ENCODE data around the gene PLAAT2.

PLAAT2 gene

GRCh38 chr11:63512816-63513215 is 50.4 kb downstream of the PLAAT2 start:
- DNase-seq: no peak

DNA sequence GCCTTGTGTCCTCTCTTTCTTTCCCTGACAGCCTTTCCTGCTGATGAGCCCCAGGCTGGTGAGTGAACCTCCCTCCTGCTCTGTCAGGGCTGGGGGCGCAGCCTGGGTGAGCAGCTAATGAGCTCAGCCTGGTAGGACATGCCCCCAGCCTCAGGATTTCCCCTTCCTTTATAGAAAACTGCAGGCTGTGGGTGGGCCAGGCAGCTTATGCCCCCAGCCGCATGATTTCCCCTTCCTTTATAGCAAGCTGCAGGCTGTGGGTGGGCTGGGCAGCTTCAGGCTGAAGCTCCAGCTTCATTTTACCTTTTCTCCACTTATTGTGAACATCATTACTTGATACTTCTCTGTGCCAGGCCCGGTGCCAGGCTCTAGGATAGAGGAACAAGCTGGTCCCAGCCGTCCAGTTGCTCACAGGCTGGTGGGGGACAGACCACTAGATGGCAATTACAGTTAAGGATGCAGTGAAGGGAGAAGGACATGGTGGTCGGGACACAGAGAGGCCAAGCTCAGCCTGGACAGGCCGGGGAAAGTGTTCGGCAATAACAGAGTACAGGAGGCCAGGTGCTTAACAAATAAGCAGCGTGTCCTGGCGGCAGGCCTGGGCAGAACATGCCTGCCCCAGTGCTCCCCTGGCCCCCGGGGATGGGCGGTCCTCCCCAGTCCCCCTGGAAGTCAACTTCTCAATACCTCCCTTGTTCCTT is 52.0 kb downstream of the PLAAT2 start:
- no peak for DNase-seq

GRCh38 chr11:63510360-63511047 is 52.7 kb downstream of the PLAAT2 start:
- DNase-seq: no peak

GRCh38 chr11:63508745-63509144 is 54.4 kb downstream of the PLAAT2 start:
- no peak for DNase-seq

GRCh38 chr11:63508009-63508408 is 55.2 kb downstream of the PLAAT2 start:
- peak; percentile 68 to 74 for DNase-seq

GRCh38 chr11:63507511-63507910 is 55.7 kb downstream of the PLAAT2 start:
- DNase-seq: no peak

DNA sequence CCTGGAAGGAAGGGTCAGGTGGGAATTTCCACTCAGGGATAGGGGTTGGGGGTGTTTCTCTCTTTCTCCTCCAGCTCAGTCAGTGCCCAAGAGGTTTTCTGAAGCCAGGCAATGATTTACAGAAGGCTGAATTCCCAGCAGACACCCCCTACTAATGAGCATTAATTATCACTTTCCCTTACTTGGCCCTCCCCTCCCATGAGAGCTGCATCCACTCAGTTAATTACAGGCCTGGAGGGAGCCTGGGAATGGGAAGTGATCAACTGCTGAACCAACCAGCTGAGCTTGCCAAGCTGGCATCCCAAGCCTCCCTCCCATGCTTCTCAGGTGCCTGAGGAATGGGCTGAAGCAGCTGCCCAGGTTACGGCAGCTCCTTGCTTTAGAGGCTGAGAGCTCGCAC is 56.3 kb downstream of the PLAAT2 start:
- no peak for DNase-seq

DNA sequence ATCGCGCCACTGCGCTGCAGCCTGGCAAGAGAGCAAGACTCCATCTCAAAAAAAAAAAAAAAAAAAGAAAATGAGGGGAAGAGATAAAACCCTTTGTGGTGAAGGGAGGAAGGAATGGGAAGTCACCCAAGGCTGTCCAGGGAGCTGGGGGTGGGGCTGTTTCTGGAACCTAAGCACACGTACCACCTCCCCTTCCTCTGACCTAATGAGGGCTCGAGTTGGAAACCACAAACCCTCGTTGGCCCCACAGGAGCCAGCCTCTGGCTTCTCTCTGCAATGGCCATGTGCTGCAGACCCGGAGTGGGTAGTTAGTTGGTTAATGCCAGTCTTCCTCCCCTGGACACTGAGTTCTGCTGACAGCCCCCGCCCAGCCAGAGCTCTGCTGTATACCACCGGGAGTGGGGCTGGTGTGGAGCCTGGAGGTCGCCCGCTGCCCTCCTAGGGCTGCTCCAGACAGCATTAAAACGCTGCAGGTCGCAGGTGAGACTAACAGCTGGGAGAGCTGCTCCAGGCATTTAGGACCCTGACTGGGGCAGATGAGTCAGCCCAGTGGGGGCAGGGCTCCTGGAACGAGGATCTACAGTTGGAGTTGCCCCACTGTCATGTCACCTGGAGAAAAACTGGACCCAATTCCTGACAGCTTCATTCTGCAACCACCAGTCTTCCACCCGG is 57.2 kb downstream of the PLAAT2 start, which contains the start of gene LGALS12:
Gene LGALS12 (plus strand): TSS at position 228 of the 672 bp plus-strand sequence. CDS start 375 bp downstream, at position 603.
- DNase-seq: peak; percentile 95 to 98

- peak; percentile 47 to 52 for DNase-seq
Measured at GRCh38 chr11:63504933-63505586, 58.1 kb downstream of the PLAAT2 start.

- no peak for DNase-seq
Measured at GRCh38 chr11:63504054-63504453, 59.1 kb downstream of the PLAAT2 start.

GRCh38 chr11:63503492-63503891 is 59.7 kb downstream of the PLAAT2 start:
- peak; percentile 89 to 90 for DNase-seq
